ENCODE data around the gene CDKL5.

Gene CDKL5

GRCh38 chrX:18406531-18407266 is 18.7 kb upstream of the CDKL5 start:
- H3K4me3 ChIP-seq (ENCODE audit: low read length) = no peak overlapping the region
- no peak for DNase-seq (ENCODE audit: low read depth)
- TF ChIP-seq CTCF (conservative IDR thresholded peaks at IDR 0.05; ENCODE audit: low read depth, low read length) = no peak

GRCh38 chrX:18410038-18410437 is 15.4 kb upstream of the CDKL5 start:
- no peak for DNase-seq (ENCODE audit: low read depth)
- H3K4me3 ChIP-seq (ENCODE audit: low read length) = no peak overlapping the region
- peak; percentile 40 for TF ChIP-seq CTCF (conservative IDR thresholded peaks at IDR 0.05; ENCODE audit: low read depth, low read length)

- TF ChIP-seq CTCF (conservative IDR thresholded peaks at IDR 0.05; ENCODE audit: low read depth, low read length) = no peak
- no peak overlapping the region for H3K4me3 ChIP-seq (ENCODE audit: low read length)
- DNase-seq (ENCODE audit: low read depth) = no peak
Measured at GRCh38 chrX:18415386-18415785, 10.0 kb upstream of the CDKL5 start.

GRCh38 chrX:18422325-18422724 is 3.1 kb upstream of the CDKL5 start:
- TF ChIP-seq CTCF (conservative IDR thresholded peaks at IDR 0.05; ENCODE audit: low read depth, low read length) = no peak
- DNase-seq (ENCODE audit: low read depth) = no peak
- H3K4me3 ChIP-seq (ENCODE audit: low read length) = no peak overlapping the region

GRCh38 chrX:18422886-18423285 is 2.5 kb upstream of the CDKL5 start:
- no peak for DNase-seq (ENCODE audit: low read depth)
- no peak for TF ChIP-seq CTCF (conservative IDR thresholded peaks at IDR 0.05; ENCODE audit: low read depth, low read length)
- H3K4me3 ChIP-seq (ENCODE audit: low read length) = no peak overlapping the region

GRCh38 chrX:18424482-18425198 is 768 bp upstream of the CDKL5 start:
- peak overlapping the region; percentile 62 for H3K4me3 ChIP-seq (ENCODE audit: low read length)
- DNase-seq (ENCODE audit: low read depth) = no peak
- TF ChIP-seq CTCF (conservative IDR thresholded peaks at IDR 0.05; ENCODE audit: low read depth, low read length) = no peak

GRCh38 chrX:18426004-18426320 is 554 bp downstream of the CDKL5 start:
- DNase-seq (ENCODE audit: low read depth) = no peak
- peak overlapping the region; percentile 62 for H3K4me3 ChIP-seq (ENCODE audit: low read length)
- TF ChIP-seq CTCF (conservative IDR thresholded peaks at IDR 0.05; ENCODE audit: low read depth, low read length) = no peak
